RWPE1 (cell line): Measurements from ENCODE around the gene HOXD9.
A peak's percentile ranks its signal among the peaks of the same experiment; 100 is the strongest.

Experiments used
- CTCF ChIA-PET: fragments of 350-600 bp; sonication (Branson Sonifier 250); formaldehyde crosslinking; extraction: SDS; loops from one replicate; lab custom pipeline; 2021; lab: Yijun Ruan, JAX
- POLR2A ChIA-PET: fragments of 400-600 bp; formaldehyde crosslinking; extraction: SDS; loops from one replicate; lab custom pipeline; 2020; ENCODE audit warnings: antibody characterized with exemption; ENCODE audit not compliant: low non-redundant PET; lab: Yijun Ruan, JAX
- DNase-seq: peaks from one replicate; pipeline ENCODE4 v3.0.0; 2012; ENCODE audit warnings: low spot score
- H3K27ac ChIP-seq: fragments of 450-650 bp; 2 replicates; pipeline ENCODE4 v1.5.1; 2017
- CTCF ChIP-seq: fragments of 450-650 bp; conservative IDR thresholded peaks from 2 replicates; pipeline ENCODE4 v1.5.1; 2017; ENCODE audit warnings: low read depth, mild to moderate bottlenecking

Gene HOXD9

GRCh38 chr2:176112375-176113302 lies 9.9 kb upstream of the HOXD9 start:
- DNase-seq, result no peak
- peak overlapping the region; percentile 33 for H3K27ac ChIP-seq
- POLR2A ChIA-PET, result no interaction called here
- no peak for TF ChIP-seq CTCF
- CTCF ChIA-PET, result interaction anchor here (0.6 to 0.7 kb wide), 2 partner anchors 15 to 651 kb away, joined by 3 read pairs; no protein-coding TSS in a partner anchor

- CTCF ChIA-PET, result no interaction called here
- no peak for TF ChIP-seq CTCF
- no peak for DNase-seq
- POLR2A ChIA-PET, result no interaction called here
- peak overlapping the region; percentile 64 for H3K27ac ChIP-seq
Measured at GRCh38 chr2:176114120-176114929, 8.2 kb upstream of the HOXD9 start.

- H3K27ac ChIP-seq, result peak overlapping the region; percentile 64
- TF ChIP-seq CTCF, result no peak
- no peak for DNase-seq
- CTCF ChIA-PET, result interaction anchor here (1.0 kb wide), 1 partner anchor 12 kb away, joined by 4 read pairs; no protein-coding TSS in a partner anchor
- POLR2A ChIA-PET, result no interaction called here
Measured at GRCh38 chr2:176114930-176115625, 7.4 kb upstream of the HOXD9 start.

- POLR2A ChIA-PET, result no interaction called here
- peak within 1 kb of the TSS; percentile 66 for H3K27ac ChIP-seq
- DNase-seq, result no peak
- CTCF ChIA-PET, result interaction anchor here (1.0 kb wide), 1 partner anchor 11 kb away, joined by 4 read pairs; no protein-coding TSS in a partner anchor
- peak; percentile 67 for TF ChIP-seq CTCF
Measured at GRCh38 chr2:176115883-176116813, 6.4 kb upstream of the HOXD9 start, which contains the start of gene HOXD10. HOXD10 (plus strand) TSS chr2:176116778; CDS start chr2:176116834, 56 bp downstream.

GRCh38 chr2:176117162-176117822 lies 5.2 kb upstream of the HOXD9 start:
- CTCF ChIA-PET, result interaction anchor here (0.8 kb wide), 1 partner anchor 10 kb away, joined by 4 read pairs; no protein-coding TSS in a partner anchor
- H3K27ac ChIP-seq, result peak overlapping the region; percentile 66; the same call in 1 of the 2 replicates
- no peak for DNase-seq
- POLR2A ChIA-PET, result no interaction called here
- TF ChIP-seq CTCF, result no peak
